HG03108 (cell line): ENCODE data around the gene PFKFB1.

ENCODE experiments used
- ATAC-seq: cut with Tn5 transposase; IDR thresholded peaks from one replicate; pipeline ENCODE4 v1.9.1; 2021; ENCODE audit warnings: moderate library complexity; ENCODE audit not compliant: unreplicated experiment

PFKFB1 gene

DNA sequence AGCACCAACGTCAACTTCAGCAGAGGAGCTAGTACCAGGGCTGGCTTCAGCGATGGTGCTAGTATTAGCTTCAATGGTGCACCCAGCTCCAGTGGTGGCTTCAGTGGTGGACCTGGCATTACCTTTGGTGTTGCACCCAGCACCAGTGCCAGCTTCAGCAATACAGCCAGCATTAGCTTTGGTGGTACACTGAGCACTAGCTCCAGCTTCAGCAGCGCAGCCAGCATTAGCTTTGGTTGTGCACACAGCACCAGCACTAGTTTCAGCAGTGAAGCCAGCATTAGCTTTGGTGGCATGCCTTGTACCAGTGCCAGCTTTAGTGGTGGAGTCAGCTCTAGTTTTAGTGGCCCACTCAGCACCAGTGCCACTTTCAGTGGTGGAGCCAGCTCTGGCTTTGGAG is 65.1 kb downstream of the PFKFB1 start:
- ATAC-seq: no peak

- no peak for ATAC-seq
These were observed 67.0 kb downstream of the PFKFB1 start for GRCh38 chrX:54926978-54927377.

DNA sequence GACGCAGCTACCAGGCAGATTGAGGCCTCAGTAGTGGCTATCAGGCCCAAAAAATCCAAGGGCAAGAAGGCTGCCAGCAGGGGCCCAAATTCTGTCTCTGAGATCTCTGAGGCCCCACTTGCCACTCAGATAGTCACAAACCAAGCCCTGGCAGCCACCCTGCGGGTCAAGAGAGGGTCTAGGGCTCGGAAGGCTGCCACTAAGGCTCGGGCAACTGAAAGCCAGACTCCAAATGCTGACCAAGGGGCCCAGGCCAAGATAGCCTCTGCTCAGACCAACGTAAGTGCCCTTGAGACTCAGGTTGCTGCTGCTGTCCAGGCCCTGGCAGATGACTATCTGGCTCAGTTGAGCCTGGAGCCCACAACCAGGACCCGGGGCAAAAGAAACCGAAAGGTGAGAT is 70.6 kb downstream of the PFKFB1 start:
- no peak for ATAC-seq

DNA sequence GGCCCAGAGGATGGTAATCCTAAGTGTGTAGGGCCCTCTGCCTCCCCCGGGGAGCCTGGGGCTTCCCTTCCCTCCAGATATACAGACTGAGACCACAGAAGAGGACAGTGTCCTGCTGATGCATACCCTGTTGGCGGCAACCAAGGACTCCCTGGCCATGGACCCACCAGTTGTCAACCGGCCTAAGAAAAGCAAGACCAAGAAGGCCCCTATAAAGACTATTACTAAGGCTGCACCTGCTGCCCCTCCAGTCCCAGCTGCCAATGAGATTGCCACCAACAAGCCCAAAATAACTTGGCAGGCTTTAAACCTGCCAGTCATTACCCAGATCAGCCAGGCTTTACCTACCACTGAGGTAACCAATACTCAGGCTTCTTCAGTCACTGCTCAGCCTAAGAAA is 71.4 kb downstream of the PFKFB1 start:
- no peak for ATAC-seq

GRCh38 chrX:54921427-54922021 is 72.5 kb downstream of the PFKFB1 start:
- no peak for ATAC-seq

DNA sequence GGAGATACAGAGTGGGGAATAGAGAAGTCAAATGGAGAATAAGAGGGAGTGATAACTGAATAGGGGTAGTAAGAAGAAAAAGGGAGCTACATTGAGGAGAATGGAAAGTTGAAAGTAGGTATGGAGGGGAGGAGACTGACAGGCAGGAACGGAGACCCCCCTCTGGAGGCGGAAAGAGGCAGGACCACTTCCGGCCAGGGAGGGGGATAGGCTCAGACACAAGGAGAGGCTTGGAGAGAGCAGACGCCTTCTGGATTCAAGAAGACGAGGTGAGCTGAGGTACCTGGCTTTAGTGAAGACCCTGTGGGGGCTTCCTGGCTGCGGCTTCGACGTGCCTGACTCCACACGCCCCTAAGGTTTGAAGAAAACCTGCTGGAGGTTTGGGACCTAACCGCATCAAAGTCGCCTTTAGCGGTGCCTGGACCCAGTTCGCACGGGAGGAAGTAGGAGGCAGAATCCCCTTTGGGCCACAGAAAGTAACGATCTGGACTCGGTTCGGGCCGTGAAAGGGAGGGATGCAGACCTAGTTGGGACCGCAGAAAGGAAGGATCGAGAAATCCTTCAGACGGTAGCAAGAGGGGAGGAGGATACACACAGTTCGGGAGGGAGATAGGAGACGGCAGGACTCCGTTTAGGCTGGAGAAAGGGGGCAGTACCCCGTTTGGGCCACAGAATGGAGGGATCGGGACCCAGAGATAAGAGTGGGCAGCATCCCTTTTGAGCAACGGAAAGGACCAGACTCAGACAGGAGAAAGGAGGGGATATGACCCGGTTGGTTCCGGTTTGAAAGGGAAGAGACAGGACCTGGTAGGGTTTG is 73.2 kb downstream of the PFKFB1 start, which contains the start of gene TRO:
Gene TRO, plus strand, starts transcription at position 215 of the 817 bp plus-strand sequence. CDS start 1,423 bp downstream, outside the sequence.
- ATAC-seq: no peak

DNA sequence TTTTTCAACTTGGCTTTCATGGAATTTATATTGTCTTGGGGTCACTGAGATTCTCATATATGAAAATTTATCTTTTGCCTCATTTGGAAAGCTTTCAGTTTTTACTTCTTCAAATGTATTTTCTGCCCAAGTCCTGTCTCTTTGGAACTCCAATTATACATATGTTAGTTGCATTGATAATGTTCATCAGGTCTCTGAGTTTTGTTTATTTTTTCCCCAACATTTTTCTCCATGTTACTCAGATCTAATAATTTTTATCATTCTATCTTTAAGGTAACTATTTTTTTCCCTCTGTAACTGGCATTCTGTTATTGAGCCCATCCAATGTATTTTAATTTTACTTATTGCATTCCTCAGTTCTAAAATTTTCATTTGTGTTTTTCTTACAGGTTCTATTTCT is 84.0 kb downstream of the PFKFB1 start:
- ATAC-seq: no peak

GRCh38 chrX:54894159-54894558 is 99.8 kb downstream of the PFKFB1 start:
- no peak for ATAC-seq

- ATAC-seq: no peak
These were observed 102.4 kb downstream of the PFKFB1 start for GRCh38 chrX:54891573-54891972.

GRCh38 chrX:54885740-54886139 is 108.2 kb downstream of the PFKFB1 start:
- ATAC-seq: no peak
